Ishikawa (cell line): ENCODE measurements around the gene DOP1B.

Experiments
- CEBPB ChIP-seq: IDR thresholded peaks from 2 replicates; pipeline ENCODE4 v1.6.1; 2012
- EP300 ChIP-seq: IDR thresholded peaks from 2 replicates; pipeline ENCODE4 v1.6.1; 2012; ENCODE audit warnings: borderline replicate concordance
- MAX ChIP-seq: IDR thresholded peaks from 2 replicates; pipeline ENCODE4 v1.6.1; 2012
- RAD21 ChIP-seq: IDR thresholded peaks from 2 replicates; pipeline ENCODE4 v1.6.1; 2012; ENCODE audit warnings: low read depth
- REST ChIP-seq: IDR thresholded peaks from 2 replicates; pipeline ENCODE4 v1.6.1; 2012; ENCODE audit warnings: low read depth, mild to moderate bottlenecking
- TAF1 ChIP-seq: IDR thresholded peaks from 2 replicates; pipeline ENCODE4 v1.6.1; 2012; ENCODE audit warnings: low read depth, mild to moderate bottlenecking
- TCF12 ChIP-seq: IDR thresholded peaks from 2 replicates; pipeline ENCODE4 v1.6.1; 2012; ENCODE audit warnings: low read depth
- TEAD4 ChIP-seq: IDR thresholded peaks from 2 replicates; pipeline ENCODE4 v1.6.1; 2012

GRCh38 chr21:36165356-36165755 lies 8.7 kb downstream of the DOP1B start:
- TF ChIP-seq TAF1: no peak
- no peak for TF ChIP-seq TEAD4
- no peak for TF ChIP-seq EP300
- no peak for TF ChIP-seq TCF12
- no peak for TF ChIP-seq RAD21
- TF ChIP-seq REST: no peak
- TF ChIP-seq CEBPB: no peak
- TF ChIP-seq MAX: no peak
